GM10248 (cell line): Measurements from ENCODE around the gene SERPINA5.

ENCODE experiments used
- CTCF ChIA-PET: fragments of 300-600 bp; sonication (Branson Sonifier 250); formaldehyde crosslinking; extraction: SDS; loops from one replicate; lab custom pipeline; 2021; ENCODE audit warnings: antibody characterized with exemption; lab: Yijun Ruan, JAX
- POLR2A ChIA-PET: fragments of 350-650 bp; sonication (Branson Sonifier 250); formaldehyde crosslinking; extraction: SDS; loops from one replicate; lab custom pipeline; 2020; ENCODE audit warnings: antibody characterized with exemption; lab: Yijun Ruan, JAX
- DNase-seq: peaks from one replicate; pipeline ENCODE4 v3.0.0; 2012; ENCODE audit errors: extremely low spot score
- TF ChIP-seq, protein P1 (sequence below): IDR thresholded peaks from 2 replicates; pipeline ENCODE4 v1.5.1; 2012; ENCODE audit warnings: mild to moderate bottlenecking, low read depth; ENCODE audit errors: extremely low read depth, missing control alignments, control extremely low read depth

Gene SERPINA5

GRCh38 chr14:94562941-94563883 is 18.0 kb upstream of the SERPINA5 start:
- no peak for DNase-seq
- TF ChIP-seq, protein P1, sequence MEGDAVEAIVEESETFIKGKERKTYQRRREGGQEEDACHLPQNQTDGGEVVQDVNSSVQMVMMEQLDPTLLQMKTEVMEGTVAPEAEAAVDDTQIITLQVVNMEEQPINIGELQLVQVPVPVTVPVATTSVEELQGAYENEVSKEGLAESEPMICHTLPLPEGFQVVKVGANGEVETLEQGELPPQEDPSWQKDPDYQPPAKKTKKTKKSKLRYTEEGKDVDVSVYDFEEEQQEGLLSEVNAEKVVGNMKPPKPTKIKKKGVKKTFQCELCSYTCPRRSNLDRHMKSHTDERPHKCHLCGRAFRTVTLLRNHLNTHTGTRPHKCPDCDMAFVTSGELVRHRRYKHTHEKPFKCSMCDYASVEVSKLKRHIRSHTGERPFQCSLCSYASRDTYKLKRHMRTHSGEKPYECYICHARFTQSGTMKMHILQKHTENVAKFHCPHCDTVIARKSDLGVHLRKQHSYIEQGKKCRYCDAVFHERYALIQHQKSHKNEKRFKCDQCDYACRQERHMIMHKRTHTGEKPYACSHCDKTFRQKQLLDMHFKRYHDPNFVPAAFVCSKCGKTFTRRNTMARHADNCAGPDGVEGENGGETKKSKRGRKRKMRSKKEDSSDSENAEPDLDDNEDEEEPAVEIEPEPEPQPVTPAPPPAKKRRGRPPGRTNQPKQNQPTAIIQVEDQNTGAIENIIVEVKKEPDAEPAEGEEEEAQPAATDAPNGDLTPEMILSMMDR = no peak
- CTCF ChIA-PET = interaction anchor here (1.0 to 4.3 kb wide), 5 partner anchors 13 to 129 kb away, joined by 3 to 28 read pairs (median 4); no protein-coding TSS in a partner anchor
- POLR2A ChIA-PET = no interaction called here

DNA sequence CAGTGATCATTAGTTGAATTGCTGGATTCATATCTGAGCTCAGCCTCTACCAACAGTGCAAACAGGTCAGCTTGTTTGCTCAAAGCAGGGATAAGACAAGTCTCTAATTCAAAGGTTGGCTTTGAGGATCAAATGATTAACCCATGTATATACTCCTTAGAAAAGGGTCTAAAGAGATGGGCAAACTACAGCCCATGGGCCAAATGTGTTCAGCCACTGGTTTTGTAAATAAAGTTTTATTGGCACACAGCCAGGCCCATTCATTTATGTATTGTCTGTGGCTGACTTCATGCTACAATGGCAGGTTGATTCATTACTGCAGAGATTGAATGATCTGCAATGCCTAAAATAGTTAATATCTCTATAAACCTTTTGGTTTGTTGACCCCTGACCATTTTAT is 16.8 kb upstream of the SERPINA5 start:
- no peak for DNase-seq
- TF ChIP-seq, protein P1 = no peak
- POLR2A ChIA-PET = no interaction called here
- CTCF ChIA-PET = interaction anchor here (0.9 to 1.7 kb wide), 5 partner anchors 14 to 78 kb away, joined by 3 to 5 read pairs (median 3); no protein-coding TSS in a partner anchor

- no peak for DNase-seq
- CTCF ChIA-PET = interaction anchor here (1.4 to 2.4 kb wide), 2 partner anchors 8 to 19 kb away, joined by 3 to 7 read pairs; no protein-coding TSS in a partner anchor
- POLR2A ChIA-PET = no interaction called here
- TF ChIP-seq, protein P1 = no peak
These were observed 13.0 kb upstream of the SERPINA5 start for GRCh38 chr14:94568186-94568585.

DNA sequence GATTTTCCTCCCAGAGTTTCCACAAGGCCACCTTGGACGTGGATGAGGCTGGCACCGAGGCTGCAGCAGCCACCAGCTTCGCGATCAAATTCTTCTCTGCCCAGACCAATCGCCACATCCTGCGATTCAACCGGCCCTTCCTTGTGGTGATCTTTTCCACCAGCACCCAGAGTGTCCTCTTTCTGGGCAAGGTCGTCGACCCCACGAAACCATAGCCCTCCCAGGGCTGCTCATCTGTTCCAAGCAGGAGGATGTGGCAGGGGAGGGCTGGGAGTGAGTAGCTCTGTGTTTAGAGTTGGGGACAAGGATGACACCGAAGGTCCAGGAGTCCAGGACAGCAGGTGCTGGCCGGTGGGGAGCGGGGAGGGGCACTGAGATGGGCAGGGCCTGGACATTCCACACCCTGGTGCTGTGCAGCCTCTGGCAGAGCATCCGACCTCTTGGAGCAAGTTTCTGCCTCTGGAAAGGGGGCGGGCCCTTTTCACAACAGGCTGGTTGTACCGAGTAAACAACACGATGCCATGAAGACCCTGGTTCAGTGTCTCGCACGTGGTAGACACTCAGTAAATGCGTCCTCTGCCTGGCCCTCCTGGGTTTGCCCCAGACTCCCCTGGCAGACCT is 11.7 kb upstream of the SERPINA5 start:
- CTCF ChIA-PET = interaction anchor here (0.8 to 2.4 kb wide), 2 partner anchors 15 to 20 kb away, joined by 3 to 7 read pairs; no protein-coding TSS in a partner anchor
- no peak for DNase-seq
- TF ChIP-seq, protein P1 = no peak
- POLR2A ChIA-PET = no interaction called here

DNA sequence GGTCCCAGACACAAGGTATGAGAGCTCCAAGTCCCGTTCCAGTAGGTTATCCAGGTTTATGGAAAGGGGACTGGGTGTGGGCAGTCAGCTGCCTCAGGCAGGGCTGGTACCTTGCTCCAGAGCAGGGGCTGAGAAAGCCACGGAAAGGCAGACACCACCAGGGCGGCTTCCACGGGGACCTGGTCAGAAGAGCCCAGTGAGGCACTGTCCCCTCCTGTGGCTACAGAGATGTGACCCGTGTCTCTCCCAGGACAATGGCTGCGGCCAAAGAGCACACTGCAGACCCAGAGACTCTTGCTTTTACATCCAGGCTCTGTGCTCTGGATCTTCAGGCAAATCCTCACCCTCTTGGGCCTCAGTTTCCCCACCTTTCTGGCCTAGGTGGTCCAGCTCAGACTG is 11.2 kb upstream of the SERPINA5 start:
- TF ChIP-seq, protein P1 = no peak
- no peak for DNase-seq
- POLR2A ChIA-PET = no interaction called here
- CTCF ChIA-PET = interaction anchor here (1.9 kb wide), 1 partner anchor 21 kb away, joined by 6 read pairs; no protein-coding TSS in a partner anchor

GRCh38 chr14:94570440-94570839 is 10.8 kb upstream of the SERPINA5 start:
- ChIA-PET POLR2A (no interaction called here), CTCF (interaction anchor here (1.9 kb wide), 1 partner anchor 21 kb away, joined by 6 read pairs; no protein-coding TSS in a partner anchor)

More at GRCh38 chr14:94570440-94570839, 10.8 kb upstream of the SERPINA5 start:
- no peak for DNase-seq
- TF ChIP-seq, protein P1 = no peak
